AG09319 (cell line): Measurements from ENCODE around the gene BICDL2.

Experiments
- DNase-seq: peaks from one replicate; pipeline ENCODE4 v3.0.0-alpha.2; 2010; ENCODE audit warnings: low read depth; ENCODE audit errors: extremely low read depth
- TF ChIP-seq, protein P1 (sequence below): IDR thresholded peaks from 2 replicates; pipeline ENCODE4 v1.5.1; 2011; ENCODE audit warnings: low read depth, mild to moderate bottlenecking, inconsistent platforms, low read length, moderate library complexity

Gene BICDL2

GRCh38 chr16:3035289-3035971, 1.3 kb downstream of the BICDL2 start:
- TF ChIP-seq, protein P1, sequence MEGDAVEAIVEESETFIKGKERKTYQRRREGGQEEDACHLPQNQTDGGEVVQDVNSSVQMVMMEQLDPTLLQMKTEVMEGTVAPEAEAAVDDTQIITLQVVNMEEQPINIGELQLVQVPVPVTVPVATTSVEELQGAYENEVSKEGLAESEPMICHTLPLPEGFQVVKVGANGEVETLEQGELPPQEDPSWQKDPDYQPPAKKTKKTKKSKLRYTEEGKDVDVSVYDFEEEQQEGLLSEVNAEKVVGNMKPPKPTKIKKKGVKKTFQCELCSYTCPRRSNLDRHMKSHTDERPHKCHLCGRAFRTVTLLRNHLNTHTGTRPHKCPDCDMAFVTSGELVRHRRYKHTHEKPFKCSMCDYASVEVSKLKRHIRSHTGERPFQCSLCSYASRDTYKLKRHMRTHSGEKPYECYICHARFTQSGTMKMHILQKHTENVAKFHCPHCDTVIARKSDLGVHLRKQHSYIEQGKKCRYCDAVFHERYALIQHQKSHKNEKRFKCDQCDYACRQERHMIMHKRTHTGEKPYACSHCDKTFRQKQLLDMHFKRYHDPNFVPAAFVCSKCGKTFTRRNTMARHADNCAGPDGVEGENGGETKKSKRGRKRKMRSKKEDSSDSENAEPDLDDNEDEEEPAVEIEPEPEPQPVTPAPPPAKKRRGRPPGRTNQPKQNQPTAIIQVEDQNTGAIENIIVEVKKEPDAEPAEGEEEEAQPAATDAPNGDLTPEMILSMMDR = no peak
- DNase-seq = no peak

DNA sequence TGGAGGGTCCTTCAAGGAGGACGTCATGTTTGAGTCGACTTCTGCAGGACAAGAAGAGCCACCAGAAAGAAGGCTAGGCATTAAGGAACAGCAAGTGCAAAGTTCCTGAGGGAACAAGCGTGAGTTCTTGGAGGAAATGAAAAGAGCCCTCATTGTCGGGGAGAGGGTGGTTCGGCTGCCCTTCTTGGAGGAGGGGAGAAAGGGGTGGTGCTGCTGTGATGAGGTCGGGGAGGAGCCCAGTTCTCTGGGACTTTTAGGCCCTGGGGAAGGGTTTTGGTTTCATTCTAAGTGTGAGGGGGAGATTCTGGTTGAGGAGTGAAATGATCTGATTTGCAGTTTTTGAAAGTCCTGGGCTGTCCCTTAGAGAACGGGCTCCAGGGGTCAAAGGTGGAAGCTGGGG, 4.1 kb downstream of the BICDL2 start:
- TF ChIP-seq, protein P1 = no peak
- DNase-seq = no peak

DNA sequence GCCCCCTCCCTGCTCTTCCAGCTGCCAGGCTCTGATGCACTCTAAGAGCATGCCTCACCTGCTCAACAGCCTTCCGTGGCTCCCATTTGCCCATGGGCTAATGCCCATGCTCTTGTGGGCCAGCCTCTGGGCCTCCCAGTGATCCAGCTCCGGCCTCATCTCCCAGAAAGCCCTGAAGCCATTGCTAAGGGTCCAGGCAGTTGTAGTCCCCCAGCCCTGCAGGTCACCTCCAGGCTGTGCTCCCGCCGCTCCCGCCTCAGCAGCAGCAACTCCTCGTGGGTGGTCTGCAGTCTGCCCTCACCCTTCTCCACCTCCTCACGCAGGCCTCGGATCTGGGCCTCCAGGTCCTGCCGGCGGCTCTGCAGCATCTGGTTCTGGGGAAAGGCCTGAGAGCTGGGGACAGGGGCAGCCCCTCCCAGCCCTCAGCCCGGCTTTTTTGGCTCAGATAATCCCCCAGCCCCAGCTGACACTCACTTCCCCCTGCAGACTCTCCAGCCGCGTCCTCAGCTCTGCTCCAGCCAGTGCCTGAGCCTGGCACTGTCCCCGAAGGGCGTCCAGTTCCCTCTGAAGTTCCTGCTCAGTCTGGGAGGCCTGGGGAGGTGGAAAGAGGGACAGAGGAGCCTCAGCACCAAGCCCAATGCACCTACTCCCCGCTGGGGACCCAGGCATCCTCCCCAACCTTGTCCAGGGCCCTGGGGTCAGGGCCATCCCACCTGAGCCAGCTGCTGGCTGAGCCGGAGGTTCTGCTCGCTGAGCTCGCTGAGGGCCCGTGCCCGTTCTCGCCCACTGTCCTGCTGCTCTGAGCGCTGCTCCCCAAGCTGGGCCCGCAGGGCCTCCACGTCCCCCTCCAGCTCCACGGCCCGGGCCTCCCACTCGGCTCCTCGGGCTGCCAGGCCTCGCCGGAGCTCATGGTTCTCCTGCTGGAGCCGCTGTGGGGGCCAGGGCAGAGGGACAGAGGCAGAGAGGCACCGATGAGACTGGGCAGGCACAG, 6.2 kb downstream of the BICDL2 start:
- no peak for DNase-seq
- TF ChIP-seq, protein P1 = no peak

GRCh38 chr16:3029491-3030221, 7.1 kb downstream of the BICDL2 start:
- no peak for DNase-seq

GRCh38 chr16:3028716-3029319, 7.9 kb downstream of the BICDL2 start:
- DNase-seq = no peak
- TF ChIP-seq, protein P1 = no peak

More at GRCh38 chr16:3029491-3030221, 7.1 kb downstream of the BICDL2 start:
- TF ChIP-seq, protein P1 = no peak

GRCh38 chr16:3027983-3028715, 8.6 kb downstream of the BICDL2 start:
- no peak for DNase-seq
- TF ChIP-seq, protein P1 = peak; percentile 50
